Body of pancreas (tissue), 4 donors: Measurements from ENCODE around the gene ISM1. TPM values are rescaled to one million over a fixed set of nuclear protein-coding genes. Genes with fewer than 3 reads are reported as not detected.

Source experiments
- ATAC-seq: fragments of 150-250 bp; one replicate; pipeline ENCODE4 v1.9.1; 2016
- DNase-seq, 4 donors: peaks; one replicate each; pipeline ENCODE4 v3.0.0-alpha.2; 2019
- H3K27ac ChIP-seq, 4 donors: fragments of 200-600 bp; sonication (generic); 1 replicate in 3 of 4; 2 replicates in 1 of 4; pipeline versions ENCODE4 v1.5.1 to v1.6.1; 2016 to 2019; ENCODE audit warnings: mild to moderate bottlenecking in 1 of 4, mixed read lengths in 1 of 4, moderate library complexity in 1 of 4
- H3K27me3 ChIP-seq, 2 donors: fragments of 200-600 bp; sonication (generic); one replicate each; pipeline ENCODE4 v1.6.0; 2016; ENCODE audit warnings: mild to moderate bottlenecking in 1 of 2
- H3K36me3 ChIP-seq, 2 donors: fragments of 200-600 bp; sonication (generic); replicated peaks in 1 of 2; 2 replicates each; pipeline ENCODE4 v1.5.1; 2016; ENCODE audit warnings: low read depth in 2 of 2; ENCODE audit not compliant: insufficient read depth in 1 of 2
- H3K4me1 ChIP-seq: fragments of 200-600 bp; sonication (generic); one replicate; pipeline ENCODE4 v1.6.0; 2016
- H3K4me3 ChIP-seq, 2 donors: fragments of 200-600 bp; sonication (generic); 1 replicate in 1 of 2; 2 replicates in 1 of 2; pipeline ENCODE4 v1.5.1; 2016 to 2019
- H3K9me3 ChIP-seq, 3 donors: fragments of 200-600 bp; sonication (generic); 1 replicate in 2 of 3; 2 replicates in 1 of 3; pipeline ENCODE4 v1.5.1; 2016
- CTCF ChIP-seq, 7 experiments: fragments of 450-650 bp in 4 of 7; fragments of 200-600 bp in 3 of 7; sonication (generic) in 3 of 7; IDR thresholded peaks; one replicate each; pipeline ENCODE4 v1.5.1; 2016 to 2019; ENCODE audit warnings: antibody characterized with exemption in 7 of 7
- POLR2A ChIP-seq, 3 donors: fragments of 450-650 bp; IDR thresholded peaks; one replicate each; pipeline ENCODE4 v1.6.1; 2016; ENCODE audit warnings: antibody characterized with exemption in 3 of 3, mild to moderate bottlenecking in 2 of 3
- WGBS, 2 donors: methylation state at CpG; one replicate each; pipeline ENCODE4 v1.1.5; 2017; 5-methylcytosine and 5-hydroxymethylcytosine counted together
- intact Hi-C: fragments of 100-400 bp; cut with DNase I; formaldehyde crosslinking; loops from one replicate; pipeline ENCODE4 v1.15.1; 2023
- total RNA-seq, 2 donors: library from RNA; depleted of rRNA; stranded (reverse); fragments of >200 nt; gene quantifications; one replicate each; pipeline ENCODE4 v1.1.0, GENCODE V29; 2016

ISM1 gene
- total RNA-seq, 2 donors from 2014 or later = 2.6 to 3.1 TPM

- no peak for TF ChIP-seq CTCF (IDR thresholded peaks at IDR 0.05)
- no peak for TF ChIP-seq POLR2A (IDR thresholded peaks at IDR 0.05)
- 89 to 92% methylated on average over 10 of the region's 10 CpGs for WGBS, 2 donors
- intact Hi-C loops = no loop called here
- ATAC-seq = no peak
- Histone ChIP-seq H3K4me3 (no peak overlapping the region), H3K4me1 (no peaks in the 10 kb centered on the region), H3K27ac (no peak overlapping the region), H3K9me3 (no peaks in the 10 kb centered on the region), H3K27me3 (no peaks in the 10 kb centered on the region), H3K36me3 (no peaks in the 10 kb centered on the region)
- DNase-seq = no peak
Measured at GRCh38 chr20:13271977-13272975, 51.2 kb downstream of the ISM1 start.

GRCh38 chr20:13274275-13274861, 53.3 kb downstream of the ISM1 start:
- no peaks in the 10 kb centered on the region for H3K27me3 ChIP-seq
- no peaks in the 10 kb centered on the region for H3K4me1 ChIP-seq
- ATAC-seq (no peak), DNase-seq (no peak)
- no peak overlapping the region for H3K27ac ChIP-seq
- TF ChIP-seq CTCF (IDR thresholded peaks at IDR 0.05) = no peak
- TF ChIP-seq POLR2A (IDR thresholded peaks at IDR 0.05) = no peak
- H3K4me3 ChIP-seq = no peak overlapping the region
- intact Hi-C loops = no loop called here
- H3K9me3 ChIP-seq = no peaks in the 10 kb centered on the region
- H3K36me3 ChIP-seq = no peaks in the 10 kb centered on the region
- WGBS, 2 donors = 36 to 44% methylated on average over 13 to 18 of the region's 18 CpGs

GRCh38 chr20:13276945-13277541, 56.0 kb downstream of the ISM1 start:
- Histone ChIP-seq H3K36me3 (no peaks in the 10 kb centered on the region), H3K27ac (no peak overlapping the region), H3K4me1 (no peaks in the 10 kb centered on the region), H3K4me3 (no peak overlapping the region), H3K9me3 (no peaks in the 10 kb centered on the region), H3K27me3 (no peaks in the 10 kb centered on the region)
- WGBS, 2 donors = 82 to 83% methylated on average over 6 of the region's 6 CpGs
- ATAC-seq = no peak
- intact Hi-C loops = no loop called here
- TF ChIP-seq POLR2A (IDR thresholded peaks at IDR 0.05) (no peak), CTCF (IDR thresholded peaks at IDR 0.05) (no peak)
- no peak for DNase-seq

- TF ChIP-seq POLR2A (IDR thresholded peaks at IDR 0.05) (no peak), CTCF (IDR thresholded peaks at IDR 0.05) (no peak)
- intact Hi-C loops = no loop called here
- no peak for DNase-seq
- 91 to 97% methylated on average over 9 of the region's 9 CpGs for WGBS, 2 donors
- Histone ChIP-seq H3K9me3 (no peaks in the 10 kb centered on the region), H3K4me1 (no peaks in the 10 kb centered on the region), H3K36me3 (no peaks in the 10 kb centered on the region), H3K27ac (no peak overlapping the region), H3K4me3 (no peak overlapping the region), H3K27me3 (no peaks in the 10 kb centered on the region)
- ATAC-seq = no peak
Measured at GRCh38 chr20:13277663-13278295, 56.7 kb downstream of the ISM1 start.
